GM18861 (cell line): ENCODE measurements around the gene DHX35.

Experiments
- ATAC-seq: cut with Tn5 transposase; IDR thresholded peaks from one replicate; pipeline ENCODE4 v1.9.1; 2021; ENCODE audit not compliant: unreplicated experiment

The DHX35 gene

GRCh38 chr20:39019027-39019426, 56.9 kb downstream of the DHX35 start:
- ATAC-seq, result no peak

DNA sequence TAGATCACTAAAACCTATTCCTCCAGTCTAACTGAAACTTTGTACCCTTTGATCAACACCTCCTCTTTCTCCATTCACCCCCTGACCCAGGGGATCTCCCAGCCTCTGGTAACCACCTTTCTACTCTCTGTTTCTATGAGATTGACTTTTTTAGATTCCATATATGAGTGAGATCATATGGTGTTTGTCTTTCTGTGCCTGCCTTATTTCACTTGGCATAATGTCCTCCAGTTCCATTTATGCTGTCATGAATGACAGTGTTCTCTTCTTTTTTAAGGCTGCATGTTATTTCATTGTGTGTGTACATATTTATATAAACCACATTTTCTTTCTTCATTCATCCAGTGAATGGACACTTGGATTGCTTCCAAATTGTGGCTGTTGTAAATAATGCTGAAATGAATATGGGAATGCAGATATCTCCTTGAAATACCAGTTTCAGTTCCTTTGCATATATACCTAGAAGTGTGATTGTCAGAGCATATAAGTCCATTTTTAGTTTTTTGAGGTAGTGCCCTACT, 57.7 kb downstream of the DHX35 start:
- peak; percentile 89 for ATAC-seq

DNA sequence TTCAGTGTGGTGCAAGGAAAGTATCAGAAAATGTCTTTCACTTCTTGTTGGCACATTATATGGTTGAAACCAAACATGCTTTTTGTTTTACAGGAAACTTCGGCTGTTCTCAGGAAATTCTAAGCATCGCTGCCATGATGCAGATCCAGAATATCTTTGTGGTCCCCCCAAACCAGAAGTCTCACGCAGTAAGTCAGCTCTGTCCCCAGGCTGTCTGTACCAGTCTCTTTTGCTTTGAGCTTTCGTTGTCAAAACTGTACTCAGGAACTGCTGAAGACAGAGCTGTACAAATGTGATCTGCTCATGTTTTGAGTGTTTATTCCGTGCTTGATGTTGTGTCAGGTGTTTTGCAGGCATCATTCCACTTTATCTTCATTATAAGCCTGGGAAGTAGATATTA, 59.6 kb downstream of the DHX35 start:
- no peak for ATAC-seq

- no peak for ATAC-seq
These were observed 63.7 kb downstream of the DHX35 start for GRCh38 chr20:39025883-39026282.

GRCh38 chr20:39029364-39029763, 67.2 kb downstream of the DHX35 start:
- ATAC-seq, result no peak

DNA sequence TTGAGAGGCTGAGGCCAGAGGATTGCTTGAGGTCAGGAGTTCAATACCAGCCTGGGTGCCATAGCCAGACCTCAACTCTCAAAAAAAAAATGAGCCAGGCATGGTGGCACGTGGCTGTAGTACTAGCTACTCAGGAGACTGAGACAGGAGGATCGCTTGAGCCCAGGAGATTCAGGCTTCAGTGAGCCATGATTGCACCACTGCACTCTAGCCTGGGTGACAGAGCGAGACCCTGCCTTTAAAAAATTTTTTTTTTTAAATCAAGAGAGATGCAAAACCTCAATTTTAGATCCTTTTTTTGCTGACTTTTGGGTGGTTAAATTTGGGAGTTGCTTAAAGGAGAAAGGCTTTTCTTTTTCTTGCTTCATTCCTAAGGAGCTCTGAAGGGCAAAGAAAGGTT, 70.9 kb downstream of the DHX35 start:
- ATAC-seq, result no peak

GRCh38 chr20:39036011-39036410, 73.9 kb downstream of the DHX35 start:
- ATAC-seq, result no peak

- no peak for ATAC-seq
These were observed 74.7 kb downstream of the DHX35 start for GRCh38 chr20:39036851-39037250.

DNA sequence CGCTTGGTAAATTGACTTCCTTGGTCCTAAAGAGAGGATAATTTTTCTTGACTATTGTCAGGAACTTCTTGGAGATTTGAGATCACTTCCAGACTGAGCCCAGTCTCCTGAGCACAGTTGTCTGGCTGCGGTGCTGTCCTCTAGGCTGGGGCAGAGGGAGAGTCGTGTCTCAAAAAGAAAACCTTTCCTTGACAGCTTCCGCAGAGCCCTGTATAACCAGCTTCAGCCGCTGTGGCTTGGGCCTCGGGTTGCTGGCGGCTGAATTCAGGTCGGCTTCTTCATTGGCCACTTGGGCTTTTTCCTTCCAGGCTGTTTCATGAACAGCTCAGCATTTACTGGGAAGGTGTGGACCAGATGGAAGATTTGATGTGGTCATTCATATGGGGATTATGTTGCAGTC, 75.9 kb downstream of the DHX35 start:
- ATAC-seq, result no peak

DNA sequence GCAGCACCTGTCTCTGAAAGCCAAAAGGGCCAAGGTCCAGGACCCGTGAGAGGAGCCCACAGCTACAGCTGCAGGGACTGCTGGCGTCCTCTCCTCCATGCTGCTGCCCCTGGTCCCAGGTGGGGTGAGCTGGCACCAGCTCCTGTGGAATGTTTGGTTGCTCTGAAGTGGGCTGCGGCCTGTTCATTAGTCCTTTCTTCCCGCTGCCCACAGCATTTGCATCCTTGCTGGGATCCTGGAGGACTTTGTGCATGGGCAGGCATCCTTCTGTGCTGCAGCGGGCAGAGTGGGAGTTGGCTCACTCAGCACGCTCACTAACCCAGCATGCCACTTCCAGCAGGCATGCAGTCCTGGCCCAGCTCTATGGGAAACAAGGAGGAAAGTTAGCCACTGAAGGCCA, 76.4 kb downstream of the DHX35 start:
- no peak for ATAC-seq

DNA sequence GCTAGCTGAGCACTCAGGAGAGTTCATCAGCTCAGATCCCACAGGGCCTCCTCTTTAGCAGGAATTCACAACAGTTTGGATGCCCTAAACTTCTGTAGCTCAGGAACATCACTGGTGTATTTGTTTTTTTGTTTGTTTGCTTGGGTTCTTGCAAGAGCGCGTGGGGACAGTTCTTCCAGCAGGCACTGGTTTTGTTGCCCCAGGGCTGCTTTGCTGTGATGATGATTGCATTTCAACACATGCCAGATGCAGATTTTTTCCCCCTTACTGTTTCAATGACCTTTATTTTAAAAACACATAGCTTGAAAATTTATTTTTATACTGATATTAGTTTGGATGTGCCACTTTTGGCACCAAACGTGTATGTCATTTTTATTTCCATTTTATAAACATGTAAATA, 77.1 kb downstream of the DHX35 start:
- ATAC-seq, result no peak

- no peak for ATAC-seq
These were observed 78.0 kb downstream of the DHX35 start for GRCh38 chr20:39040116-39040515.

DNA sequence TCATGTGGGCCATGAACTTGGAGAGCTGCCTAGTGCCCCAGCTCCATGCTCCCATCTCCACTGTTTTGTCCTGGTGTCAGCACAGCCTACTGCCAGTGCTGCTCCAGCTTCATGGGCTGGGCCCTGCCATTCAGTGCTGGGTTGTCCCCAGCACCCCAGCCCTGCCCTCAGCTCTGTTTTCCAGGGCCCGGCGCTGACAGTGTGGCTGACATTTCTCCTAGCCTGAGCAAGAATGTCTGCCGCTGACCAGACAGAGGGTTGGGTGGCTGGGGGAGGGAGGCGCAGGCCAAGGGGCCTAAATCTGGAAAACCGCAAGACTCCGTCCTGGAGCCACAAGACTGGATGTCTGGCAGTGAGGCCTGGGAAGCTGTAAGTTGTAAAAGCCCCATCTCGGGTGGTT, 78.9 kb downstream of the DHX35 start:
- no peak for ATAC-seq

GRCh38 chr20:39042279-39043150, 80.4 kb downstream of the DHX35 start:
- no peak for ATAC-seq

GRCh38 chr20:39044501-39044900, 82.4 kb downstream of the DHX35 start:
- ATAC-seq, result no peak

- ATAC-seq, result no peak
These were observed 83.5 kb downstream of the DHX35 start for GRCh38 chr20:39045676-39046075.

- ATAC-seq, result no peak
These were observed 85.4 kb downstream of the DHX35 start for GRCh38 chr20:39047417-39047985.

DNA sequence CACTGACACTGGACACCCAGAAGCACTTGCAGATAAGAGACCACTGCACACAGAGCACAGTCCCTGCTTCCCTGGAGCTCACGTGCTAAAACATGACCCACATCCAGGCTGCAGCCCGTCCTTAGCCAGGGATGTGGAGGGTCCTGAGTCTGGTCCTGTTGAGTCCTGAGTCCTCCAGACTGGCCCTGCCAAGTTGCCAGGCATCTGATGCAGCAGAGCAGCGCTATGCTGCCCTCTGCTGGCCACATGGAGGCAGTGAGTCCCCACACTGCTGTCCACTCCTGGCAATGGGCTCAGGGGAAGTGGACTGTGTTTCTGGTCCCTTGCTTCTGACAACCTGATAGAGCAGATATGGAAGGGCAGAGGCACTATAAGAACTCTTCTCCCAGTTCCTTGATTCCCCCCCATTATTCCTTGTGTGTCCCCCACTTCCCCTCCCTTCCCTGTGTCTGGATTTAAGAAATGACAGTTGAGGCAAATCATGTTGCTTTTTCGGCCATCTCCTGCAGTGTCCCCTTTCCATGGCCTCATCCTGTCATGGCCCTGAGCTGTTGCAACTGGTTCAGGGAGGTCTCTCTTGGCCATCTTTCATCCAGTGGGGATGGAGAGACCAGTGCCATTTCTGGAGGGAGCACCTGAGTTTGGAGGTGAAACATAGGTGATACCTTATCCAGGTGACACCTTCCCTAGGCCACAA, 86.0 kb downstream of the DHX35 start:
- no peak for ATAC-seq

- no peak for ATAC-seq
These were observed 87.0 kb downstream of the DHX35 start for GRCh38 chr20:39049148-39049547.

DNA sequence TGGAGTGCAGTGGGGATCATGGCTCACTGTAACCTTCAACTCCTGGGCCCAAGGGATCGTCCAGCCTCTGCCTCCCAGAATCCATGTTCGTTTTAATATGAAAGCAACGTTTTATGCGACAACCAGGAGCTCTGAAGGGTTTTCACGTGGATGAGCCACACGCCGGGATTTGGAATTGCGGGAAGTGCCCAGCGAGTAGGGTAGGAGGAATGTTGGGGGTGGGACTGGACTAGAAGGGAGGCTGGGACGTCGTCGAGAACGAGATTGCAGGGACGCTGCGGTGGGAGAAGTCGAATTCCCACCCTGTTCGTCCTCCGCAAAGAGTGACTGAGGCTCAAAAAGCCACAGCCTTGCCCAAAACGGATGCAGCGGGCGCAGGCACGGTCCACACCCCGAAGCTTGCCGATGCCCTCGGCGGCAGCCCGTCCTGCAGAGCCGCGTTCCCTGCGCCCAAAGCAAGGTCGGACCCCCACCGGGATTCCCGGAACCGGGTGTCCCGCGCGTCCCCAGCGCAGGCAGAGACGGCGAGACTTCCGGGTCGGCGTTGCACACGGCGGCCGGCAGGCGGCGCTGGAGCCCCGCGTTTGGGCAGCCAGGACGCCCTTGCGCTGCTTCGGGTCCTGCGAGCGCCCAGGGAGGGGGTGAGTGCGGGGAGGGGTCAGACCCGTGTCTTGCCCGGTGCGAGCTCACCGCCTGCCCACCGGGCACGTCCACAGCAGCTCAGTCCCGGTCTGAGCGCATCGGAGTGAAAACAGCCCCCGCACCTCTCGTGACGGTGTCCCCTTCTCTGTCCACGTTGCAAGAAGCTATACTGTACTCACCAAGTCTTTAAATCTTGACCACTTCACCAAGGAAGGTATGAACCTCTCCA, 87.8 kb downstream of the DHX35 start:
- ATAC-seq, result peak; percentile 54

- no peak for ATAC-seq
These were observed 88.4 kb downstream of the DHX35 start for GRCh38 chr20:39050555-39050902.
